ENCODE data around the gene SFXN2. TPM values are rescaled to one million over a fixed set of nuclear protein-coding genes. Genes with fewer than 3 reads are reported as not detected.

The SFXN2 gene
- total and polyA plus RNA-seq, 2 experiments from 2014 or later: 5.7 to 6.2 TPM

DNA sequence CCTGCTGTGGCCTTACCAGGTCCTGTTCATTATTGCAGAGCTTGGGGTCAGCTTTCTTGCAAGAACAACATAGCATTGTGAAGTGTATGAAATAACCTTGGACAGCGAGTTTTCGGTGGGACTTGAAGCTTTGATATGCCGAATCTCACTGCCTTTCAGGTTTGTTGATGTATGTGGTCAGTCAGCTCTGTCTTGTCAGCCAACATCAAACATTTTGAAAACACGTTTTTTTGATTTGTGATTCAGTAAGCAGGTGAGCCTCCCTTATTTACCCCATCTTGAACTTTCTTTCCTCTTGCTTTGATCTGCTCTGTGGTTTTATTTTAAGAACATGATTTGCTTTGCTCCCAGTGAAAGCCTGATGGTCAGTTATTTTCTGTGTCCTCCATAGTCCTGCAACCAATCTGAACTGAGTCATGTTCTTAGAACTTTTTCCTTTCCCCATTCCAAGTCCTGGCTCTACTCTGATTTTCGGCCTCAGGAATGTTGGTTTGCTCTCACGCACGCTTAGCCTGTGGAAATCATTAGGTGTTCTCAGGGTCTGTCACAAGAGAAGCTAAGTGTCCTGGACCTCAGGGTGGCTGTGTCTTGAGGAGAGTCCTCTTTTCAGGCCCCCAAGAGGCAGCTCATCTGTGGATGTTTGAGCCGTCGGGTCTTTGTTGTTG is 38.0 kb downstream of the SFXN2 start:
- Histone ChIP-seq H3K4me2 (no peak overlapping the region), H3K79me2 (replicated peaks; ENCODE audit: insufficient read depth) (peaks cover 19% of the 10 kb centered on the region), H3K4me3 (no peak overlapping the region)

More for the DNA sequence above, 38.0 kb downstream of the SFXN2 start:
- TF ChIP-seq ZNF331 (CRISPR knock-in tag; IDR thresholded peaks at IDR 0.05; ENCODE audit: low read depth): no peak
- TF ChIP-seq EZH2phosphoT487 (IDR thresholded peaks at IDR 0.05; ENCODE audit: unreplicated experiment): no peak
- no peak for TF ChIP-seq STAT1 (IDR thresholded peaks at IDR 0.05; ENCODE audit: unreplicated experiment)
- TF ChIP-seq, protein P1, sequence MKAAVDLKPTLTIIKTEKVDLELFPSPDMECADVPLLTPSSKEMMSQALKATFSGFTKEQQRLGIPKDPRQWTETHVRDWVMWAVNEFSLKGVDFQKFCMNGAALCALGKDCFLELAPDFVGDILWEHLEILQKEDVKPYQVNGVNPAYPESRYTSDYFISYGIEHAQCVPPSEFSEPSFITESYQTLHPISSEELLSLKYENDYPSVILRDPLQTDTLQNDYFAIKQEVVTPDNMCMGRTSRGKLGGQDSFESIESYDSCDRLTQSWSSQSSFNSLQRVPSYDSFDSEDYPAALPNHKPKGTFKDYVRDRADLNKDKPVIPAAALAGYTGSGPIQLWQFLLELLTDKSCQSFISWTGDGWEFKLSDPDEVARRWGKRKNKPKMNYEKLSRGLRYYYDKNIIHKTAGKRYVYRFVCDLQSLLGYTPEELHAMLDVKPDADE (IDR thresholded peaks at IDR 0.05): no peak
- TF ChIP-seq EZH2 (IDR thresholded peaks at IDR 0.05; ENCODE audit: low read depth, unreplicated experiment): no peak
- no peak for TF ChIP-seq JUNB (IDR thresholded peaks at IDR 0.05; ENCODE audit: unreplicated experiment)
- TF ChIP-seq, protein P2, sequence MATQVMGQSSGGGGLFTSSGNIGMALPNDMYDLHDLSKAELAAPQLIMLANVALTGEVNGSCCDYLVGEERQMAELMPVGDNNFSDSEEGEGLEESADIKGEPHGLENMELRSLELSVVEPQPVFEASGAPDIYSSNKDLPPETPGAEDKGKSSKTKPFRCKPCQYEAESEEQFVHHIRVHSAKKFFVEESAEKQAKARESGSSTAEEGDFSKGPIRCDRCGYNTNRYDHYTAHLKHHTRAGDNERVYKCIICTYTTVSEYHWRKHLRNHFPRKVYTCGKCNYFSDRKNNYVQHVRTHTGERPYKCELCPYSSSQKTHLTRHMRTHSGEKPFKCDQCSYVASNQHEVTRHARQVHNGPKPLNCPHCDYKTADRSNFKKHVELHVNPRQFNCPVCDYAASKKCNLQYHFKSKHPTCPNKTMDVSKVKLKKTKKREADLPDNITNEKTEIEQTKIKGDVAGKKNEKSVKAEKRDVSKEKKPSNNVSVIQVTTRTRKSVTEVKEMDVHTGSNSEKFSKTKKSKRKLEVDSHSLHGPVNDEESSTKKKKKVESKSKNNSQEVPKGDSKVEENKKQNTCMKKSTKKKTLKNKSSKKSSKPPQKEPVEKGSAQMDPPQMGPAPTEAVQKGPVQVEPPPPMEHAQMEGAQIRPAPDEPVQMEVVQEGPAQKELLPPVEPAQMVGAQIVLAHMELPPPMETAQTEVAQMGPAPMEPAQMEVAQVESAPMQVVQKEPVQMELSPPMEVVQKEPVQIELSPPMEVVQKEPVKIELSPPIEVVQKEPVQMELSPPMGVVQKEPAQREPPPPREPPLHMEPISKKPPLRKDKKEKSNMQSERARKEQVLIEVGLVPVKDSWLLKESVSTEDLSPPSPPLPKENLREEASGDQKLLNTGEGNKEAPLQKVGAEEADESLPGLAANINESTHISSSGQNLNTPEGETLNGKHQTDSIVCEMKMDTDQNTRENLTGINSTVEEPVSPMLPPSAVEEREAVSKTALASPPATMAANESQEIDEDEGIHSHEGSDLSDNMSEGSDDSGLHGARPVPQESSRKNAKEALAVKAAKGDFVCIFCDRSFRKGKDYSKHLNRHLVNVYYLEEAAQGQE (IDR thresholded peaks at IDR 0.05; ENCODE audit: unreplicated experiment): no peak
- no peak for TF ChIP-seq CREB1 (CRISPR knock-in tag; IDR thresholded peaks at IDR 0.05; ENCODE audit: low read depth)
- TF ChIP-seq, protein P3, sequence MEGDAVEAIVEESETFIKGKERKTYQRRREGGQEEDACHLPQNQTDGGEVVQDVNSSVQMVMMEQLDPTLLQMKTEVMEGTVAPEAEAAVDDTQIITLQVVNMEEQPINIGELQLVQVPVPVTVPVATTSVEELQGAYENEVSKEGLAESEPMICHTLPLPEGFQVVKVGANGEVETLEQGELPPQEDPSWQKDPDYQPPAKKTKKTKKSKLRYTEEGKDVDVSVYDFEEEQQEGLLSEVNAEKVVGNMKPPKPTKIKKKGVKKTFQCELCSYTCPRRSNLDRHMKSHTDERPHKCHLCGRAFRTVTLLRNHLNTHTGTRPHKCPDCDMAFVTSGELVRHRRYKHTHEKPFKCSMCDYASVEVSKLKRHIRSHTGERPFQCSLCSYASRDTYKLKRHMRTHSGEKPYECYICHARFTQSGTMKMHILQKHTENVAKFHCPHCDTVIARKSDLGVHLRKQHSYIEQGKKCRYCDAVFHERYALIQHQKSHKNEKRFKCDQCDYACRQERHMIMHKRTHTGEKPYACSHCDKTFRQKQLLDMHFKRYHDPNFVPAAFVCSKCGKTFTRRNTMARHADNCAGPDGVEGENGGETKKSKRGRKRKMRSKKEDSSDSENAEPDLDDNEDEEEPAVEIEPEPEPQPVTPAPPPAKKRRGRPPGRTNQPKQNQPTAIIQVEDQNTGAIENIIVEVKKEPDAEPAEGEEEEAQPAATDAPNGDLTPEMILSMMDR (conservative IDR thresholded peaks at IDR 0.05; ENCODE audit: low read depth in 2 of 2): no peak
- TF ChIP-seq ZNF114 (CRISPR knock-in tag; IDR thresholded peaks at IDR 0.05): no peak
- TF ChIP-seq NANOG (IDR thresholded peaks at IDR 0.05; ENCODE audit: borderline replicate concordance): no peak
- TF ChIP-seq, protein P4, sequence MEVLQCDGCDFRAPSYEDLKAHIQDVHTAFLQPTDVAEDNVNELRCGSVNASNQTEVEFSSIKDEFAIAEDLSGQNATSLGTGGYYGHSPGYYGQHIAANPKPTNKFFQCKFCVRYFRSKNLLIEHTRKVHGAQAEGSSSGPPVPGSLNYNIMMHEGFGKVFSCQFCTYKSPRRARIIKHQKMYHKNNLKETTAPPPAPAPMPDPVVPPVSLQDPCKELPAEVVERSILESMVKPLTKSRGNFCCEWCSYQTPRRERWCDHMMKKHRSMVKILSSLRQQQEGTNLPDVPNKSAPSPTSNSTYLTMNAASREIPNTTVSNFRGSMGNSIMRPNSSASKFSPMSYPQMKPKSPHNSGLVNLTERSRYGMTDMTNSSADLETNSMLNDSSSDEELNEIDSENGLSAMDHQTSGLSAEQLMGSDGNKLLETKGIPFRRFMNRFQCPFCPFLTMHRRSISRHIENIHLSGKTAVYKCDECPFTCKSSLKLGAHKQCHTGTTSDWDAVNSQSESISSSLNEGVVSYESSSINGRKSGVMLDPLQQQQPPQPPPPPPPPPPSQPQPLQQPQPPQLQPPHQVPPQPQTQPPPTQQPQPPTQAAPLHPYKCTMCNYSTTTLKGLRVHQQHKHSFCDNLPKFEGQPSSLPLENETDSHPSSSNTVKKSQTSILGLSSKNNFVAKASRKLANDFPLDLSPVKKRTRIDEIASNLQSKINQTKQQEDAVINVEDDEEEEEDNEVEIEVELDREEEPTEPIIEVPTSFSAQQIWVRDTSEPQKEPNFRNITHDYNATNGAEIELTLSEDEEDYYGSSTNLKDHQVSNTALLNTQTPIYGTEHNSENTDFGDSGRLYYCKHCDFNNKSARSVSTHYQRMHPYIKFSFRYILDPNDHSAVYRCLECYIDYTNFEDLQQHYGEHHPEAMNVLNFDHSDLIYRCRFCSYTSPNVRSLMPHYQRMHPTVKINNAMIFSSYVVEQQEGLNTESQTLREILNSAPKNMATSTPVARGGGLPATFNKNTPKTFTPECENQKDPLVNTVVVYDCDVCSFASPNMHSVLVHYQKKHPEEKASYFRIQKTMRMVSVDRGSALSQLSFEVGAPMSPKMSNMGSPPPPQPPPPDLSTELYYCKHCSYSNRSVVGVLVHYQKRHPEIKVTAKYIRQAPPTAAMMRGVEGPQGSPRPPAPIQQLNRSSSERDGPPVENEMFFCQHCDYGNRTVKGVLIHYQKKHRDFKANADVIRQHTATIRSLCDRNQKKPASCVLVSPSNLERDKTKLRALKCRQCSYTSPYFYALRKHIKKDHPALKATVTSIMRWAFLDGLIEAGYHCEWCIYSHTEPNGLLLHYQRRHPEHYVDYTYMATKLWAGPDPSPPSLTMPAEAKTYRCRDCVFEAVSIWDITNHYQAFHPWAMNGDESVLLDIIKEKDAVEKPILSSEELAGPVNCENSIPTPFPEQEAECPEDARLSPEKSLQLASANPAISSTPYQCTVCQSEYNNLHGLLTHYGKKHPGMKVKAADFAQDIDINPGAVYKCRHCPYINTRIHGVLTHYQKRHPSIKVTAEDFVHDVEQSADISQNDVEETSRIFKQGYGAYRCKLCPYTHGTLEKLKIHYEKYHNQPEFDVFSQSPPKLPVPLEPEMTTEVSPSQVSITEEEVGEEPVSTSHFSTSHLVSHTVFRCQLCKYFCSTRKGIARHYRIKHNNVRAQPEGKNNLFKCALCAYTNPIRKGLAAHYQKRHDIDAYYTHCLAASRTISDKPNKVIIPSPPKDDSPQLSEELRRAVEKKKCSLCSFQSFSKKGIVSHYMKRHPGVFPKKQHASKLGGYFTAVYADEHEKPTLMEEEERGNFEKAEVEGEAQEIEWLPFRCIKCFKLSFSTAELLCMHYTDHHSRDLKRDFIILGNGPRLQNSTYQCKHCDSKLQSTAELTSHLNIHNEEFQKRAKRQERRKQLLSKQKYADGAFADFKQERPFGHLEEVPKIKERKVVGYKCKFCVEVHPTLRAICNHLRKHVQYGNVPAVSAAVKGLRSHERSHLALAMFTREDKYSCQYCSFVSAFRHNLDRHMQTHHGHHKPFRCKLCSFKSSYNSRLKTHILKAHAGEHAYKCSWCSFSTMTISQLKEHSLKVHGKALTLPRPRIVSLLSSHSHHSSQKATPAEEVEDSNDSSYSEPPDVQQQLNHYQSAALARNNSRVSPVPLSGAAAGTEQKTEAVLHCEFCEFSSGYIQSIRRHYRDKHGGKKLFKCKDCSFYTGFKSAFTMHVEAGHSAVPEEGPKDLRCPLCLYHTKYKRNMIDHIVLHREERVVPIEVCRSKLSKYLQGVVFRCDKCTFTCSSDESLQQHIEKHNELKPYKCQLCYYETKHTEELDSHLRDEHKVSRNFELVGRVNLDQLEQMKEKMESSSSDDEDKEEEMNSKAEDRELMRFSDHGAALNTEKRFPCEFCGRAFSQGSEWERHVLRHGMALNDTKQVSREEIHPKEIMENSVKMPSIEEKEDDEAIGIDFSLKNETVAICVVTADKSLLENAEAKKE (CRISPR knock-in tag; IDR thresholded peaks at IDR 0.05): no peak
- no peak for TF ChIP-seq POLR2AphosphoS5 (IDR thresholded peaks at IDR 0.05; ENCODE audit: low read depth)
- no peaks in the 10 kb centered on the region for H3K36me3 ChIP-seq (ENCODE audit: insufficient read depth)
- H3K4me3 Mint-ChIP-seq: no peak overlapping the region
- no peaks in the 10 kb centered on the region for H3F3A ChIP-seq (replicated peaks; ENCODE audit: low read depth)
- no peak overlapping the region for H3K27ac Mint-ChIP-seq
- ATAC-seq (no peak), DNase-seq (ENCODE audit: low spot score) (no peak)
- H3K36me3 Mint-ChIP-seq (ENCODE audit: low read depth): no peaks in the 10 kb centered on the region
- H3K27ac ChIP-seq (ENCODE audit: low read depth): no peak overlapping the region
- no peak overlapping the region for H2AFZ ChIP-seq
- no peaks in the 10 kb centered on the region for H3K27me3 Mint-ChIP-seq (ENCODE audit: insufficient read depth, low read depth, poor library complexity)
- H3K27me3 ChIP-seq (ENCODE audit: insufficient read depth): no peaks in the 10 kb centered on the region
- no peaks in the 10 kb centered on the region; the same call in 2 of the 3 replicates for H3K9me3 Mint-ChIP-seq
- H3K4me1 ChIP-seq (ENCODE audit: insufficient read depth): 0 out of 2 replicates have a peak, but pooled peaks cover 3% of the 10 kb centered on the region
- peaks cover 9% of the 10 kb centered on the region; the same call in 2 of the 3 replicates for H3K4me1 Mint-ChIP-seq
- no peaks in the 10 kb centered on the region for H3K9me2 ChIP-seq (ENCODE audit: insufficient read depth)
- 0 out of 2 replicates have a peak, but pooled peaks cover 7% of the 10 kb centered on the region for H4K20me1 ChIP-seq (replicated peaks; ENCODE audit: insufficient read depth)

Data from GM23338 (cell line).